ENCODE data around the gene TEX48. TPM values are rescaled to one million over a fixed set of nuclear protein-coding genes. Genes with fewer than 3 reads are reported as not detected.

Gene TEX48
- polyA plus RNA-seq, 1 donor = not detected

- no peak for DNase-seq
Measured at GRCh38 chr9:114693248-114693855, 11.4 kb upstream of the TEX48 start.

GRCh38 chr9:114691956-114692295 lies 9.9 kb upstream of the TEX48 start:
- no peak for DNase-seq

- no peak for DNase-seq
Measured at GRCh38 chr9:114691046-114691955, 9.3 kb upstream of the TEX48 start.

- DNase-seq = no peak
Measured at GRCh38 chr9:114690308-114690707, 8.3 kb upstream of the TEX48 start.

- no peak for DNase-seq
Measured at GRCh38 chr9:114689813-114690212, 7.8 kb upstream of the TEX48 start.

- DNase-seq = no peak
Measured at GRCh38 chr9:114688909-114689610, 7.1 kb upstream of the TEX48 start.

GRCh38 chr9:114688379-114688778 lies 6.4 kb upstream of the TEX48 start:
- no peak for DNase-seq

GRCh38 chr9:114687034-114687433 lies 5.0 kb upstream of the TEX48 start:
- DNase-seq = no peak

- DNase-seq = no peak
Measured at GRCh38 chr9:114685951-114686350, 4.0 kb upstream of the TEX48 start.

- no peak for DNase-seq
Measured at GRCh38 chr9:114684036-114684435, 2.0 kb upstream of the TEX48 start.

- no peak for DNase-seq
Measured at GRCh38 chr9:114682846-114683245, 854 bp upstream of the TEX48 start.

- DNase-seq = no peak
Measured at GRCh38 chr9:114680259-114681001, 1.6 kb downstream of the TEX48 start.

GRCh38 chr9:114678795-114679194 lies 3.2 kb downstream of the TEX48 start:
- no peak for DNase-seq

- DNase-seq = no peak
Measured at GRCh38 chr9:114678130-114678529, 3.9 kb downstream of the TEX48 start.

GRCh38 chr9:114677418-114677817 lies 4.6 kb downstream of the TEX48 start:
- DNase-seq = peak; percentile 35

- no peak for DNase-seq
Measured at GRCh38 chr9:114676901-114677300, 5.1 kb downstream of the TEX48 start.

GRCh38 chr9:114674798-114675540 lies 7.0 kb downstream of the TEX48 start:
- no peak for DNase-seq

- no peak for DNase-seq
Measured at GRCh38 chr9:114674076-114674797, 7.8 kb downstream of the TEX48 start.

- no peak for DNase-seq
Measured at GRCh38 chr9:114671605-114672004, 10.4 kb downstream of the TEX48 start.

GRCh38 chr9:114669961-114670360 lies 12.0 kb downstream of the TEX48 start:
- DNase-seq = no peak

- no peak for DNase-seq
Measured at GRCh38 chr9:114668146-114668545, 13.8 kb downstream of the TEX48 start.
